ENCODE measurements around the gene HS3ST1.
A peak's percentile ranks its signal among the peaks of the same experiment; 100 is the strongest.

HS3ST1 gene

DNA sequence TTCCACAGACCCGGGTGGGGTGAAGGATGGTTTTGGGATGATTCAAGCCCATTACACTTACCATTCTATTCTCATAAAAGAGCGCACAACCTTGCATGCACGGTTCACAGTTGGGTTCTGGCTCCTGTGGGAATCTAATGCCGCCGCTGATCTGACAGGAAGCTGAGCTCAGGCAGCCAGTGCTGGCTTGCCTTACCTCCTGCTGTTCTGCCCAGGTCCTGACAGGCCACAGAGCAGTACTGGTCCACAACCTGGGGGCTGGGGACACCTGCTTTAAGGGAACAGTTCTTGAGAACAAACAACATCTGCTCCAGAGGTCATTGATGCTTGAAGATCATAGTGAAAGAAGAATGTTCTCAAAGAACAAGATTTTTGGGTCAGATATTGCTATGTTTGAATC, 8.0 kb upstream of the HS3ST1 start:
- no peak overlapping the region for H3K4me3 ChIP-seq (ENCODE audit: low read length)
- TF ChIP-seq, protein P1, sequence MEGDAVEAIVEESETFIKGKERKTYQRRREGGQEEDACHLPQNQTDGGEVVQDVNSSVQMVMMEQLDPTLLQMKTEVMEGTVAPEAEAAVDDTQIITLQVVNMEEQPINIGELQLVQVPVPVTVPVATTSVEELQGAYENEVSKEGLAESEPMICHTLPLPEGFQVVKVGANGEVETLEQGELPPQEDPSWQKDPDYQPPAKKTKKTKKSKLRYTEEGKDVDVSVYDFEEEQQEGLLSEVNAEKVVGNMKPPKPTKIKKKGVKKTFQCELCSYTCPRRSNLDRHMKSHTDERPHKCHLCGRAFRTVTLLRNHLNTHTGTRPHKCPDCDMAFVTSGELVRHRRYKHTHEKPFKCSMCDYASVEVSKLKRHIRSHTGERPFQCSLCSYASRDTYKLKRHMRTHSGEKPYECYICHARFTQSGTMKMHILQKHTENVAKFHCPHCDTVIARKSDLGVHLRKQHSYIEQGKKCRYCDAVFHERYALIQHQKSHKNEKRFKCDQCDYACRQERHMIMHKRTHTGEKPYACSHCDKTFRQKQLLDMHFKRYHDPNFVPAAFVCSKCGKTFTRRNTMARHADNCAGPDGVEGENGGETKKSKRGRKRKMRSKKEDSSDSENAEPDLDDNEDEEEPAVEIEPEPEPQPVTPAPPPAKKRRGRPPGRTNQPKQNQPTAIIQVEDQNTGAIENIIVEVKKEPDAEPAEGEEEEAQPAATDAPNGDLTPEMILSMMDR (IDR thresholded peaks at IDR 0.05; ENCODE audit: insufficient read depth, low read depth, low read length, missing control alignments) = no peak
- peak; percentile 53 for DNase-seq (ENCODE audit: low read depth)

GRCh38 chr4:11436084-11436483, 7.4 kb upstream of the HS3ST1 start:
- H3K4me3 ChIP-seq (ENCODE audit: low read length) = no peak overlapping the region
- no peak for DNase-seq (ENCODE audit: low read depth)
- TF ChIP-seq, protein P1 (IDR thresholded peaks at IDR 0.05; ENCODE audit: insufficient read depth, low read depth, low read length, missing control alignments) = no peak

DNA sequence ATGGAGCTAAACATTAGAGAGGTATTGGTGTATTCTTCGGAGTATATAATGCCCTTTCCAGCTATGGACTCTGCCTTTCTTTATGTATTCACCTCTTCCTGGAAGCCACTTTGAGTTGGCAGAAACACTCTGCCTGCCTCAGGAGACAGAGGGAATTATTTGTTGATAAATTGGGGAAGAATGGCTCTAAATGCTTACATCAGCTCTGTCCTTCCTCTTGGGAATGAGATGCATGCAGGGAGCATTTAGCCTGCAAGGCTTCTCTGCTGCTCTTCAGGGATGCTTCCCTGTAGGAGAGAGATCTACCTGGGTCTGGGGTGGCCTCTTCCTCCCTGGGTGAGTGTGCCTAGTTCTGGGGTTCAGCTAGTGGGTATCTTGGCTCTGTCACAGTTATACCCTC, 6.9 kb upstream of the HS3ST1 start:
- TF ChIP-seq, protein P1 (IDR thresholded peaks at IDR 0.05; ENCODE audit: insufficient read depth, low read depth, low read length, missing control alignments) = no peak
- DNase-seq (ENCODE audit: low read depth) = no peak
- no peak overlapping the region for H3K4me3 ChIP-seq (ENCODE audit: low read length)

DNA sequence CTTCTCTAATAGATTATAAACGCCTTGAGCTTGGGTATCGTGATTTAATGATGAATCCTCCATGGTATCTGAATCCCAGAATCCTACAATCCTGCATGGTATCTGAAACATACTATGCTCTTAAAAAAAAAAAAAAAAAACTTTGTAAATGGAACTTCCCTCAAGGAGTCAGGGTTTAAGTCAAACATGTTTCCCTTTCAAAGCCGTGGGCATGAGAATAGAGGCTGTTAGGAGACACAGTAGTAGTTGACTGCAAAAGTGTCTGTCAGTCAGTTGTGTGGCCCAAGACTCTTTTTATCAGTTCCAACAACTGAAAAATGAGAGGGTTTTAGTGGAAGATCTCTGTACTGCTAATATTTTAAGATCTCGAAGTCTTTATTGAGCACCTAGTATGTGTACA, 2.4 kb upstream of the HS3ST1 start:
- no peak for DNase-seq (ENCODE audit: low read depth)
- no peak overlapping the region for H3K4me3 ChIP-seq (ENCODE audit: low read length)
- TF ChIP-seq, protein P1 (IDR thresholded peaks at IDR 0.05; ENCODE audit: insufficient read depth, low read depth, low read length, missing control alignments) = no peak

DNA sequence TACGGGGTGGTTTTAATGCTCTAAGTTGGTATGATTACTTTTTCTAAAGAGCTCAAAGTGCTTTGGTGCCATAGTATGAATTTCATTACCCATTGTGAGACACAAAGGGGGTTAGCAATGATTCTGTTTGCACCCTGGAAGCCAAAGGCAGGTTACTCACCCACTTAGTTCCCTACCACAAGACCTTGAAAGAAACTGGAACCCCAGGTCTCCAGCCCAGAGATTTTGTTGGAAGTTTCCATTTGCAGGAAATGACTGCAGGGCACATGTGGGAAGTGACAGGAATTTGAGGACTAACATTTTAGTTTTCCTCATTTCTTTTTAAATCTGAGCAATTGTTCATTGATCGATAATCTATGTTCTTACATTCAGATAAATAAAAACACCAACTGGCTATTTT, 1.8 kb upstream of the HS3ST1 start:
- no peak overlapping the region for H3K4me3 ChIP-seq (ENCODE audit: low read length)
- TF ChIP-seq, protein P1 (IDR thresholded peaks at IDR 0.05; ENCODE audit: insufficient read depth, low read depth, low read length, missing control alignments) = no peak
- DNase-seq (ENCODE audit: low read depth) = no peak

DNA sequence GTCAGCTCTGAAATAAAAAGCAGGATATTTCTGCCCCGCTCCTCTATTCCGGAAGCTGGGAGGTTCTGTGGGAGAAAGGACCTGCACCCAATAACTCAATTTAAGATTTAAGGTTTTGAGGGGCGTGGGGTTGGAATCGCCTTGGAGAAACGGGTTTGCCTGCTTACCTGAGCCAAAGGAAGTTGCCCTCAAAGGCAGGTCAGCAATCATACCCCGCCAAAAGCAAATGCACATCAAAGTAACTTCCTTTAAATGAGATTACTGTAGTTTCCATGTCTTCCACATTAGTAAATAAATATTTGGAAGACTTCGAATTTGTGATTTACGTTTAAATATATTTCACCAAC, 978 bp upstream of the HS3ST1 start:
- DNase-seq (ENCODE audit: low read depth) = peak; percentile 44
- TF ChIP-seq, protein P1 (IDR thresholded peaks at IDR 0.05; ENCODE audit: insufficient read depth, low read depth, low read length, missing control alignments) = no peak
- H3K4me3 ChIP-seq (ENCODE audit: low read length) = peak overlapping the region; percentile 79

DNA sequence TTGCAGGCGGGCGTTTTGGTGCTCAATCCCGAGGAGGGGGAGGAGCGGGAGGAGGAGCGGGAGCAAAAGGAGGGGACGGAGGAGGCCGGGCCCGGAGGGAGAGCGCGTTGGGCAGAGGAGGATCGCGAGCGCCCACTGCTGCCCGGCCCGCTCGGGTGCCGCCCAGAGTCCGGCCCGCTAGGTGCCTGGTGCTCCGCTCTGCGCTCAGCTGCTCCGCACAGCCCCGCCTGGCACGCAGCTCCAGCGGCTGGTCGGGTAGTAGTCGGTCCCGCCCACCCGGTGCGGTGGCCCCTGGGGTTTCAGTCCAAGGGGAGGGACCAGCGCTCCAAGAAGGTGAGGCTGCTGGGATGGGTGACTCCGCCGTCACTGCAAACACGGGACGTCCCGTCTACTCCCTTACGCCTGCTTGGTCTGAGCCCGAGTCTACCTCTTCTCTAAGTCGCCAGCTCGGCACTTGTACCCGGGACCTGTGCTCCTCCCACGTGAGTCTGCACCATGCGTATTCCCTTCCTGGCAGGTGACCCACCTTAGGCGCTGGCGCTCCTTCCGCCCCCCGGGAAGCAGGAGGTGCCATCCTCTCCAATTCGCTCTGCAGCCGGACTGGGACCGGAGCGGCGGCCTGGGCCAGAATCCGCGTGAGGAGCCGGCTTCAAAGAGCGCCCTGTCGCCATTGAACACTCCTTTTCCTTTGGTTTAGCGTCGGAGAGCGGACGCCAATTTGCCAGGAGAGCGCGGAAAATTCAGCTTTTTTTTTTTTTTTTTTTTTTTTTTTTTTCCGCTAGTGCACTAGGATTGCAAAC, 405 bp upstream of the HS3ST1 start:
- H3K4me3 ChIP-seq (ENCODE audit: low read length) = peak overlapping the region; percentile 79
- TF ChIP-seq, protein P1 (IDR thresholded peaks at IDR 0.05; ENCODE audit: insufficient read depth, low read depth, low read length, missing control alignments) = peak; percentile 59
- DNase-seq (ENCODE audit: low read depth) = peak; percentile 94

Measured in epithelial cell of esophagus (primary cell).